GM21528 (cell line): Measurements from ENCODE around the gene RAPGEF1.
A peak's percentile ranks its signal among the peaks of the same experiment; 100 is the strongest.
"Not testable (repeated sequence)": the region's sequence is repeated elsewhere in the genome, so short reads cannot be mapped to it uniquely, and the experiment has no call there.

Experiments used
- ATAC-seq: cut with Tn5 transposase; IDR thresholded peaks from one replicate; pipeline ENCODE4 v1.9.1; 2021; ENCODE audit warnings: mild to moderate bottlenecking, moderate library complexity; ENCODE audit not compliant: unreplicated experiment, low FRiP score

RAPGEF1 gene

DNA sequence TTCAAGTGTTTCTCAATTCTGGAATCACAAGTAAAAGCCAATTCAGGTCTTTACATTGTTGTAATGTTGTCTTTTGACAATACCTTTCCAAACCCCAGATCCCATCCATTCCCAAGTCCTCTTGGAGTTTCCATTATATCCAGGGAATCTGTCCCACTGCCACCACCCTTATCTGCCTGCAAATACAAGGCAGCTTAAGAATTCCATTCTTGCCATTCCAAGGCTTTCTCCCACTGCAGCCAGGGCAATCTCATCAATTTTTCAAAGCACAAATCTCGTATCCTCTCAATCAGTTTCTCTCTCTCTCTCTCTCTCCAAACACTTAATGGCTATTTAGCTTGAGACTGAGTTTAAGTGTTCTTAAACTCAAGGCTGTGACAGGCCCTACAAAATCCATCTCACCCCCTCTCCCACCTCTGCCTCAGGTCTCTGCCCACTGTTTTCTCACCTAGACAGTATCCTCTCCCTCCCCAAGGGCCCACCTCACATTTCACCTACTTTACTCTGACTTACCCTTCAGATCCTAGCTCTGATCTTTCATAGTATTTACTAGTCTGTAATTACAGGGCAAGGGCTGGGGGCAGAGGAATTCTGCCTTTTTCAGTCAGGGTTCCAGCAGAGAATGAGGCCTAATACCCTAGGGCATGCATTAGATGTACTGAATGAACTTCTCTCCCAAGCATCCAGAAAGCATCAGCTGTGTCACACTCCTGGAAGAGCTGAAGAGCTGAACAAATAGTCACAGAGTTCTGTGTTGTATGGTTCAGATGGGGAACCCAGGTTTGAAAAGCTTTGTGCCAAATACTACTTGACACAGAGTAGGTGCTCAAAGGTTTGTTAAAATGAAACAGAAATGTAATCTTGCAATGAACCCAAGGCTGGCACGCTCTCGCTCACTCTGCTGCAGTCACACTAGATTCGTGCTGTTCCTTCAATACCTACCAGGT lies 46.0 kb downstream of the RAPGEF1 start:
- ATAC-seq: no peak

DNA sequence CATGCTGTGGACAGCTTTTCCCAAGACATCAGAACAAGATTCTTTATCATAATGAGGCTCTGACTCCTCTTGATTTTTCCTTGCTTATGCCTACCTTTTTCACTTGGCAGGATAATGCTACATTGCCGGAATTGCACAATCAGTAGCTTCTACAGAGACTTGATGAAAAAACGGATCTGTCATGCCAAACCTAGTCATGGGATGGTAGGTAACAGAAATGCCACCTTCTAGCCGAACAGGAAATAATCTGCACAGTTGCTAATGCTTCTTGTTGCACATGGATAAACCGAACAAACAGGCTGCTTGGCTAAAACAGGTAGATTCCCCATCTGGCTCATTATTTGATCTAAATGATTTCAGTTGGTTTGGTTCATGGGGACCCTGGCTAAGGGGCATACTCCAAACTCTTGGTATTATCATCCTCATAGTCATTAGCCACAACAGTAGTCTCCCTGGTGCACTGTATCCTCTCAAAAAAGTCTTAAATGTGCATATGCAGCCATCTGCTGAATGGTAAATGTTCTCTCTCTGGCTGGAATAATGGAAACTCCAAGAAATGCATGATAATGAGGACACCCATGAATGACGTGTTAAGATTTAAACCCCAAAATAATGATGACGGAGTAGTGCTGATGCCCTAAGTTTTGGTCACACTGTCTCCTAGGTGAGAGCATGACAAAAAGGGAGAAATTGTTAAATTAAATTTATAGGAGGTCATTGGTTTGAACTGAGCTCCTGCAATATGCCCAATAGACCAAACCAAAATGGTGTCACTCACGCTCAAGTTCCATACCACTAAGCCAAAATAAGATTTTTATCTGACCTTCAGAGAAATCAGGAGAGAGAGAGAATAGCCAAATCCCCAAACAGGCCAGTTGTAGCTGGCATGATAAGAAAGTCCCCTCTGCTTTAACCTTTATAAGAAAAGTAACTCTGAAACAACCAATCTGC lies 47.0 kb downstream of the RAPGEF1 start:
- no peak for ATAC-seq

DNA sequence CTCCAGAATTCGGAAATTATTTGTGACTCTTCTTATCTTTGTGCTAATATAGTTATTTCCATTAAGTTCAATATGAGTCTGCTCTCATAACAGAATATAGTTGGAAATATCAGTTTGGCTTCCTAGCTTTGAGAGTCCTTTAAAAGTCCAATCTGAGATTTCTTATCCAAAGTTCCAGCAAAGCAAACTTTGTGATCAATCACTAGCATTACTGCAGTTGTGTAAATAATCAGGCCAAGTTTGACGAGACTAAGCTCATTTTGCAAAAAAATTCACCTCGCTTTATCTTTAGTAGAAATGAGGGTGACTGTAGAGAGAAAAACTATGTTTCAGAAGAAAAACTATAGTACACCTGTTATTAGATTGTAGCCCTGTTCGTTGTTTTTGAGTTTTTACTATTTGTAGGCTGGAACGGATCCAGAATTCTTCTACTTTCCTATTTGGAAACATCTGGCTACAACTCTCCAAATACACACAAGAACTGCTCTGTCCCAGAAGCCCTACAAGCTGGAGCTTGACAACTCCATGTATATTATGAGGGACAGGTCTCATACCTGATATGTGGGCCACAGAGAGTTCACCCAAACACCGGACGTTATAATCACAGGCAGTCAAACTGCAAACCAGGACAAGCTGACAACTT lies 47.8 kb downstream of the RAPGEF1 start:
- ATAC-seq: no peak

DNA sequence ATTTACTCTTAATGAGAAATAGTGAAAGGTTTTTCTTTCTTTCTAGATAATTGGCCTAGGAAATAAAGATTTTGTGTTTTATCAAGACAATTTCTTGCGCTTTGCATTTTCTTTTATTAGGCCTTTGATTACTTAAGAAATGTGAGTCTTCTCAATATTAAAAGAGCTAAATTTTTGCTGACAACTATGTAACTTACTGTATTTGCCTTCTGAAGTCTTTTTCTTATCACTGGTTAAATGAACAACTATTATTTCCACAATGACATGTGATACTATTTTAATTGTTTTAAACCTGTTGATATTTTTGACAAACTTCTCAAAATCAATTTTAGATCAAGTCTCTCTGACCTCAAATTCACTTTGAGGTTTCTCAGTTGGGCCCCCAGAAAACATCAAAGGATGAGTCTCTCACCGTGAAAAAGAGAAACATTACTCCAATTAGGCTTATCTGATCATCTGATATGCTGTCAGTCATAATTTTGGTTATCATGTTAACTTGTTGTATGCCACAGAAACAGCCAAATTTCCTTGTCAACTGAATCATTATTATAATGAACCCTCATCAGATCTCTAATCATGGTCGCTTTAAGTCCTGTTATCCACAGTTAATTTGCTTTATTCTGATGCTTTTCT lies 48.8 kb downstream of the RAPGEF1 start:
- ATAC-seq: no peak

DNA sequence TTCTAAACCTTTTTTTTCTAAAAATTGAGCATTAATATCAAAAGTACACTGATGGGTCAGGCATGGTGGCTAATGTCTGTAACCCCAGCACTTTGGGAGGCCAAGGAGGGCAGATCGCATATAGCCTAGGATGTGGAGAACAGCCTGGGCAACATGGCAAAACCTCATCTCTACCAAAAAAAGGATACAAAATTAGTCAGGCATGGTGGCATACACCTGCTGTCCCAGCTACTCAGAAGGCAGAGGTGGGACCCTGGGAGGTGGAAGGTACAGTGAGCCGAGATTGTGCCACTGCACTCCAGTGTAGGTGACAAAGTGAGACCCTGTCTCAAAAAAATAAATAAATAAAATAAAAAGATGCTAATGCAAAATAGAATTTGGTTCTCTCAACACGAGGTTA lies 49.4 kb downstream of the RAPGEF1 start:
- no peak for ATAC-seq

DNA sequence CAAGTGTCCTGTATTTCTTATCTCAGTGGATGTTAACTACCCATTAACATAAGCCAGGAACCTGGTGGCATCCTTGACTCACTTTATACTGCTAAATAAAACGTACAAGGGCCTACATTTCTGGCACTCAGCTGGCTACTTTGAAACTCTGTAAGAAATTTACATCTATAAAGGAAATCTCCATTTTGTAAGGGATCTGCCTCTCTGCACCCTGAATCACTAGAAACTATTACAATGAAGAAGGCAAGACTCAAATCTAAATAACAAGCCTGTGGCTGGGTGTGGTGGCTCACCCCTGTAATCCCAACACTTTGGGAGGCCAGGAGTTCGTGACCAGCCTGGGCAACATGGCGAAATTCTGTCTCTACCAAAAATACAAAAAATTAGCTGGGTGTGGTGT lies 51.5 kb downstream of the RAPGEF1 start:
- no peak for ATAC-seq

DNA sequence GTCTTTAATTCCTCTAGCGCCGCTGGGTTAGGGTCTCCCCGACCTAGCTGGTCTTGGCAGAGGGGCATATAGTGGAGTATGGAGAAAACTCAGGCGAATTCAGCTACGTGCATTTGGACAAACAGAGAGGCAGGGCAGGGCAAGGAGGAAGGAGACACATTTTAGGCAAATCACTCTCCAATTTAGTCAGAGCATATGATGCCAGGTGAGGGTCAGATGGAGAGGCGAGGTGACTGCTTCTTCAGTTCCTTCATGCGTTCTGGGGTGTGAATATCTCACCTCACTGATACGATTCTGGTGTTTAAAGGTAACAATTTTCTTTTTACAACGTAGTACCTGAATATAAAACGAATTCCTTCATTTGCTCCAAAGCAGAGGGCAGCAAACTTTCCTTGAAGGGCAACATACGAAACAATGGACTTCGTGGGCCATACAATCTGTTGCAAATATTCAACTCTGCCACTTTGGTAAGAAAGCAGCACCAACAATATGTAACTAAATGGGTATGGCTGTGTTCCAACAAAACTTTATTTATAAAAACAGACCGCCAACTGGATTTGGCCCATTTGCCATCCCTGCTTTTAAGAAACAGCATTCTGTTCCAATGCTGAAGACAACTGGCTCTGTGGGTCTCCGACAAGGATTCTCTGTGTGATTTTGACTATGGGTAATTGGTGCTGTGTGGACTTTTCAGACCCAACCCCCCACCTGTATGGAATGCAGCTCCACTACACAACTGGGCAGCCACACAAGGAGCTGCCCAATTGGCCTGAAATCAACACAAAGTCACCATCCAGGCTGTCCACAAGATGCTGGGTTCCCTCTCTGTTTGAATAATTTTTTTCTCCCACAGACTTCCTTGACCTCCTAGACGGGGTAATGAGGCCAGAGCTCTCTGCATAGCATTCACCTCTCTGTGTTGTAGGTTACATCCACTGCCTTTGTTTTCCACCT lies 53.8 kb downstream of the RAPGEF1 start:
- no peak for ATAC-seq

DNA sequence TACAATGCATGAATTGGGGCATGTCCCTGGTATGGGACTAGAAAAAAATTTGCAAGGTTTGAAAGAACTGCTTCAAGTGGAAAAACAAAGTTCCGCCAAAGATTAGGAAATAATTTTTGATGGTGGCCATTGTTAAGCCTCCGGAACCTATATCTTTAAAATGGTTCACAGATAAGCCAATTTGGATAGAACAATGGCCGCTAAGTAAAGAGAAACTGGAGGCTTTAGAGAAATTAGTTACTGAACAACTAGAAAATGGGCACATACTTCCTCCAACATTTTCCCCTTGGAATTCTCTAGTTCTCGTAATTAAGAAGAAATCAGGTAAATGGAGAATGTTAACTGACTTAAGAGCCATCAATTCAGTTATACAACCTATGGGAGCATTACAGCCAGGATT lies 56.8 kb downstream of the RAPGEF1 start:
- ATAC-seq: not testable (repeated sequence)

DNA sequence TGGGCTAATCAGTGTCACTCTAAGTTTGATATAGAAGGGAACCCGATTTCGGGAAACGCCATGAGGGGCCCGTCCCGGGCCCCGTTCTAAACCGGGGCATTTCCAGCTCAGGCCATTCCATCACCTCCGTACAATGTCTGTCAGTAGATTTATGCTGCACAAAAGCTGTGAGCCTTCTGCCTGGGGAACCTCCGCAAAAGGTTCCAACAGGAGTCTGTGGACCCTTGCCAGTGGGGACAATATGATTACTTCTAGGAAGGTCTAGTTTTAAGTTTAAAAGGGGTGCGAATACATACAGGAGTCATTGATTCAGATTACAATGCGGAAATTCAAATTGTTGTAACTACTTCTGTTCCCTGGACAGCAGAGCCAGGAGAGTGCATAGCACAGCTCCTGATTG lies 57.6 kb downstream of the RAPGEF1 start:
- no peak for ATAC-seq

DNA sequence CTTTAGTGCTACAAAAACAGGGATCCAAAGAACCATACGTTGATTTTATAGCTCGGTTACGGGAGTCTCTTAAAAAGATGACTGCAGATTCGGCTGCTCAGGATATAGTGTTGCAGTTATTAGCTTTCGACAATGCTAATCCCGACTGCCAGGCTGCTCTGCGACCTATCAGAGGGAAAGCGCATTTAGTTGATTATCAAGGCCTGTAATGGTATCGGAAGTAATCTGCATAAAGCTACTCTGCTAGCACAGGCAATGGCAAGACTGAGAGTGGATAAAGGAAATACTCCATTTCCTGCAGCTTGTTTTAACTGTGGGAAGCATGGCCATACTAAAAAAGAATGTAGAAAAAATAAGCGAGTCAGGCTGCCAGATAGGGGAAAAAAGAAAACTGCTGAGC lies 58.0 kb downstream of the RAPGEF1 start:
- not testable (repeated sequence) for ATAC-seq

DNA sequence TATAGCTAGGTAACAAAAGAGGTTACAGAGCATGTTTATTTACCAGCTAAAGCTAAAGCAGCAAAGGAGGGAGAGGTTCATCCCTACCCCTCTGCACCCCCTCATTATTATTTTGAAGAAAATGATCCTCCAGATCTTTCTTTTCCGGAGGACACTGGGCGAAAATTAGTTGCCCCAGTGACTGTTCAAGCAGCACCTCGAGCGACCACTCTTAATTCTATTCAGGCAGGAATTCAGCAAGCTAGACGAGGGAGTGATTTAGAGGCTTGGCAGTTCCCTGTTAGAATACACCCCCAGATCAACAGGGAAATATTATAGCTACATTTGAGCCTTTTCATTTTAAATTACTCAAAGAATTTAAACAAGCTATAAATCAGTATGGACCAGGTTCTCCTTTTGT lies 58.8 kb downstream of the RAPGEF1 start:
- ATAC-seq: not testable (repeated sequence)

DNA sequence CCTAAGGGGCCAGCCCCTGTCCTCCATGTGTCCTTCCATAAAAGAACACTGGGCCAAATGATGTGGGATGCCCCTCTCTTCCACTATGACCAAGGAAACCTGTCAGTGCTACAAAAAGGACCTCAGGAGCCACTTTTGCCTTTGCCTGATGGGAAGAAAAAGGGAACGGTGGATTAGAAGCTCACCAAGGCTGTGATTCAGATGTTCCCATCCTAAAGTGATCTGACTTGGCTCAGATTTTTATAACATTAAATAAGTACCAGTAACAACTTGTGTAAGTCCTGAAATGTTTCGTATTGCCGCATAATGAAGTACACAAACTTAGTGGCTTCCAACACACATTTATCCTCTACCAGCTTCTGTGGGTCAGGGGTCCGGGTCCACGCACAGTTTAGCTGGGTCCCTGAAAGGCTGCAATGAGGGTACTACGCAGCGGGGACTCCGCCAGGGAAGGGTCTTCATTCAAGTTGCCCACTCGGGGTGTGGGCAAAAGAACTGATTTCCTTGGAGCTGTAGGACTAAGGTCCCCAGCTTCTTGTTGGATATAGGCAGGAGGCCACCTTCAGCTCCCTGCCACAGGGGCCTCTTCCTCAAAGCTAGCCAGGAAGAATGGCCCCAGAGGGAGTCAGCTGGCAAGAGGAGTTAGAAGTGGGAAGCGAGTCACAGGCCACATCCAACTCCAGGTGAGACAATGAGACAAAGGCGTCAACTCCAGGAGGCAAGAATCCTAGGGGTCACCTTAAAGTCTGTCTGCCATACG lies 60.4 kb downstream of the RAPGEF1 start:
- no peak for ATAC-seq

DNA sequence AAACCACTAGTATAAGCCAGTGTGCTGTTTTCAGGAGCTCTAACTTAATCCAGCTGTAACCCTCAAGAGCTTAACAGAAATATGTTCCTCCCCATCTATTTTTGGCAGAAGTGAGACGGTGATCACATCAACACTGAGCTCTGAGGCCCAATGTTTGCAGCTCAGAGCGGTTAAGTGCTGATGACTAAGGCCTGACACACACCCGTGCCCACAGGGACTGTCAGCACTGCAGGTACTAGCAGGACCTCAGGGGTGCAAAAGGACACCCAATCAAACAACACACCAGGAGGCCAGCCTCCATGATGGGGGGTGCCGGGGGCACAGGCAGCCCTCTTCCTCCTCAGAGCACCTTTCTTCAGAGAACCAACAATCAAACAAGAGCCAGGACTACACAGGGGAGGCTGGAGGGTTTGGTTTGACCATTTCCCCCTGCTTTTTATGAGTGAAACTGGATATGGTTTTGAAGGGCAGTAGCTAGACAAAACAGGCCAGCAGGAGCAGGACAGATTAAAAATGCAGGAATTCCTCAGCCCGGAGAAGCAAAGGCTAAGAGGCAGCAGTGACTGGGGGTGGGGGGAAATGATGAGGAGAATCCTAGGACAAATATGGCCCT lies 61.3 kb downstream of the RAPGEF1 start:
- ATAC-seq: peak; percentile 70

DNA sequence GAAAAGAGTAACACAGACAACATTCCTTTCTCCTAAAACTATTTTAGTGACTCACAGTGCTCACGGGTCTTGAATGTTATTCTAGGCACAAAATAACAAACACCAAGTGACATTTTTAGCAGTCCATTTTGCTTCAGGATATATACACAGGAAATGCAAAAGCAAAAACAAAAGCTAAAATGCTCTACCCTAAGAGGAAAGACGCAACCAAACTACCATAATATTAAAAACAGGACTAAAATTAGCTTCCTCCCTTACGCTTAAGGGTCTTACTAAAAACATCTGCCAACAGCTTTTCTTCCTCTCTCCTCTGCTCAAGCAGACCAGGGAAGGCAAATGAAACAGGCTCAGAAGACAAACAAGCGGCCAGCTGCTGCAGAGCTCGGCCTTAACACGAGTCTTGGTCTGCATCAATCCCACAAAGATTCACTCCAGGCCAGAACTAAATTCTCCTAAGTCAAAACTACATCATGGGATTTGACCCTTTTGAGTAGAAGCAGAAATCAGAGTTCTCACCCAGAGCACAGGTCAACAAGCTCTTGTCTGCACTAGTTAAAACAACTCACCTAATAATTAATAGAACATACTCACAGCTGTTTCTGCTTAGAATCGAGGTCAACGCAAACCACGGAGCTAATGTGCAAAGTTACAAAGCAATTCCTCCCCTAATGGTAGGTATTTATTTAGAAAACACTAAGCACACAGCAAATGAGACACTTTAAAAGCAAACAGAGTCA lies 62.3 kb downstream of the RAPGEF1 start:
- ATAC-seq: peak; percentile 37

DNA sequence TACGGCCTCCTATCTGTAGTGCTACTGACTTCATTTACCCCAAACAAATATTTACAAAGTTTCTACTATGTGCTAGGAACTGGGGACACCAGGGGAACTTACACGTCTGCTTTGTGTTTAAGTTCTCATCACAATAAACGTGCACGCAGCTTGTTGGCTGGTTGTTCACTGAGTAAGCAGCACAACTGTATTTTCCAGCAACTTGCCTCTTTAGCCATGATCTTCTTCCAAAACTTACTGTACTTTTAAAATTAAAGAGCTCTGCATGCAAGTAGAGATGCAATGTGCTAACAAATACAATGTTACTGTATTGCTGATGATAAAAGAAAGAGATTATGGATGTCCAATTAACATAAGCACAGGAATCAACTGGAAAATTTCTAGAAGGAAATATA lies 62.8 kb downstream of the RAPGEF1 start:
- no peak for ATAC-seq

DNA sequence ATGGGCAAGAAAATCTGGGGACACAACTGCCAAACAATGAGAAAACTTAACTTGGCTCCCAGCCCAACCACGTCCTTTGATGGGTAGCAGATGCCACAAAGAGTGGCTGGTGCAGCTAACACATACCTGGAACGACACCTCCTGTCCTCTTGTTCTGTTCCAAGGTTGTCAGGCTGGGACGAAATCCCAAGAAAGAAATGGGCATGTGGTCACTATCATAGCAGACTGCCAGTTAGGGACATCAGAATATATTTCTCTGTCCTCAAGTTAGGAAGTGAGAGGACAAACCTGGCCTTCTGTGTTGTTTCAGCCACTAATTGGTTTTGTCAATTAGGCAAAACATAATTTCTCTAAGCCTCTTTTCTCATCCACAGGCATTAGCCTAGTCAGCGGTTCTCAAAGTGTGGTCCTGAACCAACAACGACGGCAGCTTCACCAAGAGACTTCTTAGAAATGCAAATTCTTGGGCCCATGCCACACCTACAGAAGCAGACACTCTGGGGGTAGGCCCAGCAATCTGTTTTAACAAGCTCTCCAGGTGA lies 63.4 kb downstream of the RAPGEF1 start:
- ATAC-seq: peak; percentile 32

DNA sequence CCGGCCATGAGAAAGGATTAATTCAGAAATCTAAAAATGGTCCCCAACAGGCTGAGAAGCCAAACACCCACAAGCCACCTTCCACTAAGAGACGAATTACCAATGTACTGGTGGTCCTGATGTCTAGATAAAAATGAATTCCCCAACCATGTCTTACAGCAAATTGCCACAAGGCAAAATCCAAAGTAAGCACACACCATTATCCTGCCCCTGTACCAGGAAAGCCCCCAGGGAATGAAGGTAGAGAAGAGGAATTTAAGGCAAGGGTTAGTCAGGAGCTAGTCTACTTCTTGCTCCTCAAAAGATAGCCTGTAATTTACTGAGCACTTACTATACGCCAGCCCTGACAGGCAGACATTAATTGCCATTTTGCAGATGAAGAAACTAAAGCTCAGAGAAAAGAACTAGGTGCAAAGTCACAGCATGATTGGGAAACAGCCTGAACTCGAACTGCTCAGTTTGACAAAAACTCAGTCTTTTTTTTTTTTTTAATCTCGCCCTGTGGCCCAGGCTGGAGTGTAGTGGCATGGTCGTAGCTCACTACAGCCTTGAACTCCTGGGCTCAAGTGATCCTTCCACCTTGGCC lies 64.3 kb downstream of the RAPGEF1 start:
- ATAC-seq: no peak
